A549 (cell line): ENCODE measurements around the gene DOCK1. TPM values are rescaled to one million over a fixed set of nuclear protein-coding genes. Genes with fewer than 3 reads are reported as not detected.

Experiments
- ATAC-seq, 2 experiments: fragments of 200-7000 bp in 1 of 2; fragments of >200 bp in 1 of 2; cut with Nextera tagmentation in 1 of 2; cut with Tn5 transposase in 1 of 2; 3 replicates each; pipeline versions ENCODE4 v1.8.0 to v1.9.1; 2018 to 2020; ENCODE audit warnings: mild to moderate bottlenecking in 1 of 2, moderate library complexity in 1 of 2
- CTCF ChIA-PET: fragments of 300-600 bp; sonication (Branson Sonifier 250); formaldehyde crosslinking; extraction: SDS; loops from one replicate; lab custom pipeline; 2021; ENCODE audit warnings: antibody characterized with exemption, inconsistent platforms; lab: Yijun Ruan, JAX
- POLR2A ChIA-PET: fragments of 350-600 bp; formaldehyde crosslinking; extraction: SDS; loops from one replicate; lab custom pipeline; 2021; ENCODE audit warnings: antibody characterized with exemption, inconsistent platforms; lab: Yijun Ruan, JAX
- DNase-seq, 2 experiments: peaks; one replicate each; pipeline versions ENCODE4 v3.0.0 to v3.0.0-alpha.2; 2011 to 2016; ENCODE audit warnings: low read depth in 1 of 2, low spot score in 1 of 2
- FAIRE-seq: peaks from 2 replicates; lab custom pipeline; 2011; peaks lifted over from hg19 to GRCh38; lab: Jason Lieb, UNC
- H3K27ac ChIP-seq, 2 experiments: fragments of >200 bp; sonication (Bioruptor Twin); formaldehyde crosslinking; 3 replicates each; pipeline ENCODE4 v1.5.1; 2016 to 2017
- H3K4me1 ChIP-seq: fragments of >200 bp; sonication (Bioruptor Twin); formaldehyde crosslinking; 3 replicates; pipeline ENCODE4 v1.6.1; 2016
- H3K4me2 ChIP-seq: fragments of >200 bp; sonication (Bioruptor Twin); formaldehyde crosslinking; 3 replicates; pipeline ENCODE4 v1.6.1; 2016
- H3K4me3 ChIP-seq: fragments of >200 bp; sonication (Bioruptor Twin); formaldehyde crosslinking; 3 replicates; pipeline ENCODE4 v1.5.1; 2016
- H3K9me3 ChIP-seq: fragments of >200 bp; sonication (Bioruptor Twin); formaldehyde crosslinking; 3 replicates; pipeline ENCODE4 v1.6.1; 2016
- BHLHE40 ChIP-seq: IDR thresholded peaks from 2 replicates; pipeline ENCODE4 v1.6.1; 2012; ENCODE audit warnings: low read depth, low read length, inconsistent platforms
- CHD2 ChIP-seq: fragments of 150-350 bp; IDR thresholded peaks from 2 replicates; pipeline ENCODE4 v1.6.1; 2014; ENCODE audit warnings: low read length; ENCODE audit not compliant: partially characterized antibody
- EHMT2 ChIP-seq: fragments of 200-600 bp; sonication (generic); IDR thresholded peaks from 2 replicates; pipeline ENCODE4 v1.6.1; 2016; ENCODE audit warnings: antibody characterized with exemption, low read depth, mild to moderate bottlenecking, moderate library complexity
- FOXS1 ChIP-seq: fragments of 250-450 bp; sonication (Bioruptor Pico); IDR thresholded peaks from 2 replicates; pipeline ENCODE4 v1.5.0; 2020; ENCODE audit warnings: mild to moderate bottlenecking, moderate library complexity
- GATA3 ChIP-seq: IDR thresholded peaks from 2 replicates; pipeline ENCODE4 v1.6.1; 2012; ENCODE audit warnings: borderline replicate concordance
- JUN ChIP-seq, 2 experiments: fragments of >200 bp; sonication (Bioruptor Twin); formaldehyde crosslinking; IDR thresholded peaks; 2 replicates in 1 of 2; 3 replicates in 1 of 2; pipeline ENCODE4 v1.6.1; 2016 to 2017
- KDM1A ChIP-seq: fragments of 200-600 bp; sonication (generic); IDR thresholded peaks from 2 replicates; pipeline ENCODE4 v1.6.1; 2016; ENCODE audit warnings: low read depth, mild to moderate bottlenecking
- MYC ChIP-seq: IDR thresholded peaks from 2 replicates; pipeline ENCODE4 v1.6.1; 2012; ENCODE audit warnings: mild to moderate bottlenecking, inconsistent platforms, low read length, improper control_type of control experiment, borderline replicate concordance
- NFE2L2 ChIP-seq: fragments of 150-350 bp; conservative IDR thresholded peaks from 2 replicates; pipeline ENCODE4 v1.6.1; 2014; ENCODE audit warnings: low read length
- RNF2 ChIP-seq: fragments of 200-600 bp; sonication (generic); IDR thresholded peaks from 2 replicates; pipeline ENCODE4 v1.6.1; 2016; ENCODE audit warnings: low read depth, mild to moderate bottlenecking, antibody characterized with exemption, moderate library complexity, borderline replicate concordance
- WGBS: methylation state at CpG from one replicate; pipeline ENCODE4 v1.1.6; 2017; ENCODE audit errors: missing lambda C conversion rate; 5-methylcytosine and 5-hydroxymethylcytosine counted together
- polyA plus RNA-seq, 4 experiments: library from polyadenylated mRNA; depleted of rRNA in 3 of 4; stranded (reverse); fragments of >200 nt; fragmentation: RNase III in 1 of 4; extraction: RNeasy Plus Mini Kit Qiagen cat#74134 plus additional on column Dnase treatment in 1 of 4; gene quantifications; 2 replicates in 3 of 4; 3 replicates in 1 of 4; pipeline ENCODE4 v1.2.3, GENCODE V29; 2011 to 2017
- TF ChIP-seq, protein P1 (sequence below): fragments of 250-450 bp; sonication (Bioruptor Pico); IDR thresholded peaks from 2 replicates; pipeline ENCODE4 v1.5.0; 2020; ENCODE audit warnings: low read depth, mild to moderate bottlenecking, moderate library complexity
- TF ChIP-seq, protein P2 (sequence below): fragments of 200-600 bp; sonication (generic); IDR thresholded peaks from 2 replicates; pipeline ENCODE4 v1.6.1; 2016; ENCODE audit warnings: antibody characterized with exemption, mild to moderate bottlenecking, moderate library complexity

The DOCK1 gene
- polyA plus RNA-seq, 2 of the 4 experiments (the other 2 are of a cell fraction): 22.6 to 28.2 TPM

GRCh38 chr10:127386606-127387327, 481.5 kb downstream of the DOCK1 start:
- no peaks in the 10 kb centered on the region for H3K9me3 ChIP-seq
- ATAC-seq (no peak), DNase-seq (no peak), FAIRE-seq (no peak)
- CTCF ChIA-PET: interaction anchor here (1.2 kb wide), 1 partner anchor 15 kb away, joined by 3 read pairs; no protein-coding TSS in a partner anchor
- WGBS: 87% methylated on average over 17 of the region's 17 CpGs
- POLR2A ChIA-PET: no interaction called here
- TF ChIP-seq JUN (IDR thresholded peaks at IDR 0.05) (no peak), MYC (no peak)
- TF ChIP-seq, protein P1, sequence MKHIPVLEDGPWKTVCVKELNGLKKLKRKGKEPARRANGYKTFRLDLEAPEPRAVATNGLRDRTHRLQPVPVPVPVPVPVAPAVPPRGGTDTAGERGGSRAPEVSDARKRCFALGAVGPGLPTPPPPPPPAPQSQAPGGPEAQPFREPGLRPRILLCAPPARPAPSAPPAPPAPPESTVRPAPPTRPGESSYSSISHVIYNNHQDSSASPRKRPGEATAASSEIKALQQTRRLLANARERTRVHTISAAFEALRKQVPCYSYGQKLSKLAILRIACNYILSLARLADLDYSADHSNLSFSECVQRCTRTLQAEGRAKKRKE: no peak
- H3K4me2 ChIP-seq: no peak overlapping the region
- no peak overlapping the region for H3K27ac ChIP-seq
- no peaks in the 10 kb centered on the region for H3K4me1 ChIP-seq
- no peak overlapping the region for H3K4me3 ChIP-seq

GRCh38 chr10:127391875-127392274, 486.6 kb downstream of the DOCK1 start:
- Histone ChIP-seq H3K27ac (no peak overlapping the region), H3K4me1 (no peaks in the 10 kb centered on the region), H3K9me3 (no peaks in the 10 kb centered on the region), H3K4me2 (no peak overlapping the region), H3K4me3 (no peak overlapping the region)
- ATAC-seq: no peak
- FAIRE-seq: no peak
- no peak for DNase-seq
- ChIA-PET POLR2A (no interaction called here), CTCF (no interaction called here)
- 78% methylated on average over 12 of the region's 12 CpGs for WGBS
- TF ChIP-seq CHD2 (no peak), FOXS1 (CRISPR knock-in tag) (no peak), RNF2 (no peak), BHLHE40 (no peak), KDM1A (no peak)
- TF ChIP-seq, protein P1: no peak

GRCh38 chr10:127392351-127393235, 487.4 kb downstream of the DOCK1 start:
- no peak for DNase-seq

More at GRCh38 chr10:127392351-127393235, 487.4 kb downstream of the DOCK1 start:
- Histone ChIP-seq H3K9me3 (no peaks in the 10 kb centered on the region), H3K27ac (no peak overlapping the region), H3K4me3 (no peak overlapping the region), H3K4me2 (no peak overlapping the region), H3K4me1 (no peaks in the 10 kb centered on the region)
- POLR2A ChIA-PET: no interaction called here
- no peak for ATAC-seq
- FAIRE-seq: no peak
- 90% methylated on average over 18 of the region's 23 CpGs for WGBS
- TF ChIP-seq NFE2L2 (no peak), JUN (IDR thresholded peaks at IDR 0.05) (no peak), EHMT2 (no peak), GATA3 (no peak)
- TF ChIP-seq, protein P2, sequence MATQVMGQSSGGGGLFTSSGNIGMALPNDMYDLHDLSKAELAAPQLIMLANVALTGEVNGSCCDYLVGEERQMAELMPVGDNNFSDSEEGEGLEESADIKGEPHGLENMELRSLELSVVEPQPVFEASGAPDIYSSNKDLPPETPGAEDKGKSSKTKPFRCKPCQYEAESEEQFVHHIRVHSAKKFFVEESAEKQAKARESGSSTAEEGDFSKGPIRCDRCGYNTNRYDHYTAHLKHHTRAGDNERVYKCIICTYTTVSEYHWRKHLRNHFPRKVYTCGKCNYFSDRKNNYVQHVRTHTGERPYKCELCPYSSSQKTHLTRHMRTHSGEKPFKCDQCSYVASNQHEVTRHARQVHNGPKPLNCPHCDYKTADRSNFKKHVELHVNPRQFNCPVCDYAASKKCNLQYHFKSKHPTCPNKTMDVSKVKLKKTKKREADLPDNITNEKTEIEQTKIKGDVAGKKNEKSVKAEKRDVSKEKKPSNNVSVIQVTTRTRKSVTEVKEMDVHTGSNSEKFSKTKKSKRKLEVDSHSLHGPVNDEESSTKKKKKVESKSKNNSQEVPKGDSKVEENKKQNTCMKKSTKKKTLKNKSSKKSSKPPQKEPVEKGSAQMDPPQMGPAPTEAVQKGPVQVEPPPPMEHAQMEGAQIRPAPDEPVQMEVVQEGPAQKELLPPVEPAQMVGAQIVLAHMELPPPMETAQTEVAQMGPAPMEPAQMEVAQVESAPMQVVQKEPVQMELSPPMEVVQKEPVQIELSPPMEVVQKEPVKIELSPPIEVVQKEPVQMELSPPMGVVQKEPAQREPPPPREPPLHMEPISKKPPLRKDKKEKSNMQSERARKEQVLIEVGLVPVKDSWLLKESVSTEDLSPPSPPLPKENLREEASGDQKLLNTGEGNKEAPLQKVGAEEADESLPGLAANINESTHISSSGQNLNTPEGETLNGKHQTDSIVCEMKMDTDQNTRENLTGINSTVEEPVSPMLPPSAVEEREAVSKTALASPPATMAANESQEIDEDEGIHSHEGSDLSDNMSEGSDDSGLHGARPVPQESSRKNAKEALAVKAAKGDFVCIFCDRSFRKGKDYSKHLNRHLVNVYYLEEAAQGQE: no peak
- CTCF ChIA-PET: no interaction called here
